ENCODE measurements around the gene LRRC74B.

DNA sequence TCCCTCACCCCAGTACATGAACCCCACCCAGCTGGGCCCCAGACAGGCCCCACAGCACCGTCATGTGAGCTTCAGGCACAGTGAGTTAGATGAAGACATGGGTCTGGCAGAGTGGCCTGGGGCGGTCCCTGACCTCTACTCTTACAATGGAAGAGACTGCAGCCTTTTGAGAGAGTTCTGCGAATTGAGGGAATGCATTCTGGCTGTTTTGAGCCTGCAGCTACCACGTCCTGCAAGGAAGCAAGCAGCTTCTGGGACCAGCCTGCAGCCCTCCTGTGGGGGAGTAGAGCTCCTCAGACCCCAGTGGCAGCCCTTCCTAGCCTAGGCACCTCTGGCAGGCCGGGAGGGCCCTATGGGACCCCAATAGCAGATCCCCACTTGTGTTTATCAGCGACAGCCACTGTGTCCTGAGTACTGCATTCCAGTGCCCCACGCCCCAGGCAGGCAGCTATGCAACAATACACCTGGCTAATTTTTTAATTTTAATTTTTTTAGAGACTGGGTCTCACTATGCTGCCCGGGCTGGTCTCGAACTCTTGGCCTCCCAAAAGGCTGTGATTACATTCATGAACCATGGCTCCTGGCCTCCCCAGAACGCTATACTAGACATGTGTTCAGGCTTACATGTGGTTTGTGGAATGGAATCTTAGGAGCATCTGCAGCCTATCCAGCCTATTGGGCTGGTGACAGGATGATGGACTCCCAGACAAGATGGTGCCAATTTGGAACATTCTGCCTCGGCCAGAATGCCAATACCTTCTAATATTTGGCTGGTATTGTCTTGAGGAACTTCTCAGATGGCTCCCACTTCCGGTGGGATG lies 12.7 kb upstream of the LRRC74B start:
- TF ChIP-seq, protein P1, sequence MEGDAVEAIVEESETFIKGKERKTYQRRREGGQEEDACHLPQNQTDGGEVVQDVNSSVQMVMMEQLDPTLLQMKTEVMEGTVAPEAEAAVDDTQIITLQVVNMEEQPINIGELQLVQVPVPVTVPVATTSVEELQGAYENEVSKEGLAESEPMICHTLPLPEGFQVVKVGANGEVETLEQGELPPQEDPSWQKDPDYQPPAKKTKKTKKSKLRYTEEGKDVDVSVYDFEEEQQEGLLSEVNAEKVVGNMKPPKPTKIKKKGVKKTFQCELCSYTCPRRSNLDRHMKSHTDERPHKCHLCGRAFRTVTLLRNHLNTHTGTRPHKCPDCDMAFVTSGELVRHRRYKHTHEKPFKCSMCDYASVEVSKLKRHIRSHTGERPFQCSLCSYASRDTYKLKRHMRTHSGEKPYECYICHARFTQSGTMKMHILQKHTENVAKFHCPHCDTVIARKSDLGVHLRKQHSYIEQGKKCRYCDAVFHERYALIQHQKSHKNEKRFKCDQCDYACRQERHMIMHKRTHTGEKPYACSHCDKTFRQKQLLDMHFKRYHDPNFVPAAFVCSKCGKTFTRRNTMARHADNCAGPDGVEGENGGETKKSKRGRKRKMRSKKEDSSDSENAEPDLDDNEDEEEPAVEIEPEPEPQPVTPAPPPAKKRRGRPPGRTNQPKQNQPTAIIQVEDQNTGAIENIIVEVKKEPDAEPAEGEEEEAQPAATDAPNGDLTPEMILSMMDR (IDR thresholded peaks at IDR 0.05) = no peak
- TF ChIP-seq POLR2AphosphoS5 (IDR thresholded peaks at IDR 0.05) (no peak), POLR2A (IDR thresholded peaks at IDR 0.05) (no peak), EP300 (IDR thresholded peaks at IDR 0.05; ENCODE audit: low read depth) (no peak)

Measured in transverse colon (tissue), 4 donors.